HG03520 (cell line): ENCODE data around the gene ATPAF2.
A peak's percentile ranks its signal among the peaks of the same experiment; 100 is the strongest.

Experiments used
- ATAC-seq: cut with Tn5 transposase; IDR thresholded peaks from one replicate; pipeline ENCODE4 v1.9.1; 2021; ENCODE audit warnings: mild to moderate bottlenecking, moderate library complexity; ENCODE audit not compliant: unreplicated experiment

The ATPAF2 gene

DNA sequence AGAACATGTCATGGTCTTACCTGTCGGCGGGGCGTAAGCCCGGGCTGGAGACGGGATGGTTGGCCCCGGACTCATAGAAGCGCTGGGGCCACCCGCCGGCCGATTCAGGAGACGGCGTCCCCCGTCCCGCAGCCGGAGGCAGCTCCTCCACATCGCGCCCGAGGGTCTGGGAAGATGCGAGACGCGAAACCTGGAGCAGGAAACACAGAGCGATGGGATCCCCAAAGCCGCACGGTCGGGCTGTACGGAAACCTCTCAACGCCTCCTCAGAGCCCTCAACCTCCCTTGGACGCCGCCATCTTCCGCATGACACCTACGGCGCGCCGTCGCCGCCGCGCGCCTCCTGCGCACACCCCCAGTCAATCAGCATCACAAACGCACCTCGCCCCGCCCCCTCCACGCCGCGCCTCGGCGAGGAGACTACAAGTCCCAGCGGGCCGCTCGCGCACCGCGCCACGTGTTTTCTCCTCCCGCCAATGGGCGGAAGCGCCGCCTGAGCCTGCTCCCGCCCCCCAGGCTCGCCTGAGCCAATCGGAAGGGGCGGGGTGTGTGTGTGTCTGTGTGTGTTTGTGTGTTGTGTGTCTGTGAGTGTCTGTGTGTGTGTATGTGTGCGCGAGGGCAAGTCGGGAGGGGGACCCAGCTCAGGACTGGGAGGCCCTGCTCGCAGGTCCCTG is at the start of gene ATPAF2, which contains the start of gene GID4:
Gene ATPAF2 (minus strand): TSS at position 308 of the 674 bp plus-strand sequence. CDS start 155 bp downstream, at position 153.
Gene GID4 (plus strand): TSS at position 548 of the 674 bp plus-strand sequence. CDS start 57 bp downstream, at position 605.
- peak; percentile 84 for ATAC-seq

DNA sequence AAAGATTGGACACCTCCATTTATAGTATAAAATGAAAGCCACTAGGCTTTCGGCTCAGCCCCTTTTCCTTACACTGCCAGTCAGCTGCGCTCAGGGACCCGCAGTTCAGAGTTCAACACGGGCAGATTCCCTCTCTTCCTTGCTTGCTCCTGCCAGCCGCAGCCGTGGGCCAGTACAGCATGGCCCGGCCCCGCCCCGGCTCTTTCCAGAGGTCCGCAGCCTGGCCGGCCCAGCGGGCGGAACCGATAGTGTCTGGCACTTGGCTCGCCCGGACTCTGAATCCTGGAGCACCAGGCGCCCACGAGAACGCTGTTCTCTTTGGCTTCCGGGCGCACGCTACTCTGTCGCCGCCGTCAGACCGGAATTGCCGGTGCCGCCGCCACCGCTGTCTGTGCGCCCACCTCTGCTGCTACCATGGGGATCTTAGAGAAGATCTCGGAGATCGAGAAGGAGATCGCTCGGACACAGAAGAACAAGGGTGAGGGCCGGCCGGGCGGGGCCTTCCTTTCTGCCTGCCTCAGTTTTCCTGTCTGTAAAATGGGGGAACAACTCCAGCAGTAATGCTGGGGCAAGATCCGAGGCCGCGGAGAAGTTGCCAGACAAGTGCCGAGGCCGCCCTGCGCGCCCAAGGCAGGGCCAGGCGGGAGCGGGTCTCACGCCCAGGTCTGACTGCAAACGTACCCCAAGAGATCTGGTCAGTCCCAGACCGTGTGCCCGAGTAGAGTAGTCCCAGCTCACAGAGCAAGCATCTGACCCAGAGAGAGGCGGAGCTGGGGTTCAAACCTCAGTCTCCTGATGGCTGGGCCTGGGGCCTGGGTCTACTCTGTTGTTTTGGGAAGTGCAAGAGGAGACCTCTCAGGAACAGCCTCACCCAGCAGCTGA is 48.9 kb upstream of the ATPAF2 start, which contains the start of gene DRG2:
Gene DRG2 (plus strand): TSS at position 339 of the 882 bp plus-strand sequence. CDS start 76 bp downstream, at position 415.
- ATAC-seq = peak; percentile 87

DNA sequence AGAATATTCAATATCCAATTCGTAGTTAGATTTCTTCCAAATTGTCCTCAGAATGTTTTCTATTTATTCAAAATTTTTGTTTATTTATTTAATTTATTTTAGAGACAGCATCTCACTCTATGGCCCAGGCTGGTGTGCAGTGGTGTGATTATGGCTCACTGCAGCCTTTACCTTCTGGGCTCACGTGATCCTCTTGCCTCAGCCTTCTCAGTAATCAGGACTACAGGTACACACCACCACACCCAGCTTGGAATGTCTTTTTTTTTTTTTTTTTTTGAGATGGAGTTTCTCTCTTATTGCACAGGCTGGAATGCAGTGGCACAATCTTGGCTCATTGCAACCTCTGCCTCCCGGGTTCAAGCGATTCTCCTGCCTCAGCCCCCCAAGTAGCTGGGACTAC is 45.3 kb upstream of the ATPAF2 start:
- ATAC-seq = no peak

DNA sequence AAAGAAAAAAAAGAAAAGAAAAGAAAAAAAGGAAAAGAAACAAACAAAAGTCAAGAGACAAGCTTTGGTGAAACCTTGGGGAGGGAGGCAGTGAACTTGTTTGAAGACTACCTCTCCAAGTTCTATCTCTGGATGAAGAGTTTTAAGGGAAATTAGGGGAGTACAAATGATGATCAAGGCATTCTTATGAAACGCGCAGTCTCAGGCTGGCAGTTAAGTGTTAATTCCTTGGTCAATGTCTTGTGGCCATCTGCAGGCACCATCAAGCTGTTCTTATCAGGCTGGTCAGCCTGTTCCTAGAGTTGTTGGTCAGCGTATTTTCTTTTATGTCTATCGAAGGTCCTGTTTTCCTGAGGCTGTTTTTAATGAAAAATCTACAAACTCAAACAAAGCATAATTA is 40.6 kb upstream of the ATPAF2 start:
- ATAC-seq = no peak

DNA sequence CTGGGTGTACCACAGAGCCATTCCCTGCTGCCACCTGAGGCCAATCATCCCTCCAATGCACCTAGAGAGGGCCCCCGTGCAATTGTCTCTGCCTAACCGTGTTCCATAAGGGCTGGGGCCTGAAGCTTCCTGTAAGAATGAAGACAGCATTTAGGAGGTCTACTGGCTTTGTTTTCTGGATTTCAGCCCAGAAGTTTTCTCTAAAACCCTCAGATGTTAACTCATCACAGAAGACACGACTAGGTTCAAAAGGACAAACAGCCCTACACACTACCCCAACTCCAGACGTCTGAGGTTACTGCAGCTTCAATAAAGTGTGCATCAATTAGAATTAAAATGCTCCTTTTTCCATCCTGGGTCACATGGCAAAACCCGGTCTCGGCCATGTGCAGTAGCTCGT is 38.0 kb upstream of the ATPAF2 start:
- ATAC-seq = no peak

DNA sequence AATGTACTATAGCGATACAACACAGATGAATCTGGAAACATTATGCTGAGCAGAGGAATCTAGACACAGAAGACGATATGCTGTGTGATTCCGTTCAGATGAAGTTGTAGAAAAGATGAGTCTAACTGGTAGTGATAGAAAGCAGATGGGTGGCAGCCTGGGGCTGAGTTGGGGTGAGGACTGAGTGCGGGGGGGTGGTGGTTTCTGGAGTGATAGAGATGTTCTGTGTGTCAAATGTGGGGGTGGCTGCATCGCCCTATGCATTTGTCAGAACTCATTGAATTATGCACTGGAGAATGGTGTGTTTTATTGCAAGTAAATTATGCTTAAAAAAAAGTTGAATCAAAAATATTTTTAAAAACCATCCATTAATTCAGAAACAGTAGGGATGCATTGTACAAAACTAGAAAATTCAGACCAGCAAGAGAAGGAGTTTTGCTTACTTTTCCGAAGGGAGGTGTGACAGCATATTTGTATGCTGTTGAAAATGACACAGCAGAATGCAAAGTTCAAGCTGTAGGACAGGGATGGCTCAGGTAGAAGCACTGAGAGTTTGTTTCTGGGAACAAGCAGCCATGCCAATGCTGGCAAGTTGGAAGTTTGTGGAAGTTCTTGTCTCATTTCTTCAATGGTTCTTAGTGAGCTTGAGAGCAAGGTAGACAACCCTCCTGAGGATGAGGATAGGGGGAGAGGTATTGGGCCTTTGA is 35.8 kb upstream of the ATPAF2 start:
- no peak for ATAC-seq

DNA sequence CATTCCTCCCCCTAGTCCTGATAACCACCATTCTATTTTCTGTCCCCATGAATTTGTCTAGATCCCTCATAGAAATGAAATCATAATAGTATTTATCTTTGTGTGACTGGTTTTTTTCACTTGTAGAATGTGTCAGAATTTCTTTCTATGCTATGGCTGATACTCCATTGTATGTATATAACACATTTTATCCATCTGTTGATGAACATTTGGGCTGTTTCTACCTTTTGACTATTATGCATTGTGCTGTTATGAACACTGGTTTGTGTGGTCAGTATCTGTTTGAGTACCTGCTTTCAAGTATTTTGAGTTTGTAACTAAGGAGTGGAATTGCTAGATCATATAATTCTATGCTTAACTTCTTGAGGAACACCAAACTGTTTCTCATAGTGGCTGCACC is 32.8 kb upstream of the ATPAF2 start:
- no peak for ATAC-seq

DNA sequence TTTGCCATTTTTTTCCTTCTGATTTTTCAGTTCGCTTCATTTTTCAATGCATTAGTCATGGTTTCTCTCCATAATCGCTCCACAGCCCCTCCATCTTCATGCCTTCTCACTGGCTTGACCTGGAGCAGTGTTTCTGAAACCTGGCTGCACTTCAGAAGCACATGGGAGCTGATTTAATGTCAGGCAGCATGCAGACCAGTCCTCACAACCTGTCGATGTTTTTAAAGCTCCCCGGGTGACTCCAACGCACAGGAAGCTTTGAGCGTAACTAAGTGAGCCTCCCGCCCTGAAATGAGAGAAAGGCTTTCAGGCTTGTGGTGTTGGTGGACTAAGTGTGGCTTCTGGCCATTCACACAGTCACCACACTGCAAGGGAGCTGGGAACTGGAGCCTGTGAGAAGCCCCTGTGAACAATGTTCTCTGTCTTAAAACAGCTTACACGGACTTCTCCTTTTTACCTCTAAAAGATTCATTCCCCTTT is 31.9 kb upstream of the ATPAF2 start:
- no peak for ATAC-seq

DNA sequence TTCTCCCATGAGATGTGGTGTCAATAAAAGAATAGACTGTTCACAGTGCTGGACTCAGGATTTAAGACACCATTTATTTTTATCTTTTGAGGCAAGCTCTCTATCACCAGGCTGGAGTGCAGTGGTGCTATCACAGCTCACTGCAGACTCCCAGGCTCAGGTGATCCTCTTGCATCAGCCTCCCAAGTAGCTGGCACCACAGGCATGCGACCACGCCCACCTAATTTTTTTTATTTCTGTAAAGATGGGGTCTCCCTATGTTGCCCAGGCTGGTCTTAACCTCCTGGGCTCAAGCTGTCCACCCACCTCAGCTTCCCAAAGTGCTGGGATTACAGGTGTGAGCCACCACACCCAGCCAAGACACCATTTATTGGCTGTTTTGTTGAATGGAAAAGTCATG is 30.1 kb upstream of the ATPAF2 start:
- ATAC-seq = no peak

DNA sequence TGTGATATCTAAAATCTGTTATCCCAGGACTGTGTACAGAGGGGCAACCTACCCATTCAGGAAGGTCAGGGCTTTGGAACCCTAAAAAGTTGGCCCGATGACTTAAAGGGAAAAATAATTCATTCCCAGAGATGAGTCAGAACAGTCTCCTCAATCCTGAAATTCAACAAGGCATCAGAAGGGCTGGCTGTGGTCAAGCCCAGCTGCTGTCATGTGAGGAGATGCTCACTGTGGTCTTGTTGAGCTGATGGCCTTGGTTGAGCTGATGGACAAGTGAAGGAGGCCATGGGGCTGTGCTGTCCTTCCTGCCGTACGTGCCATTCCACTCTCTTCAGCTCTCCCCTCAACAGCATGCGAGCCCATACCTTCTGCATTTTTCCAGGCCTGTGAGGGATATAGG is 27.9 kb upstream of the ATPAF2 start:
- no peak for ATAC-seq

DNA sequence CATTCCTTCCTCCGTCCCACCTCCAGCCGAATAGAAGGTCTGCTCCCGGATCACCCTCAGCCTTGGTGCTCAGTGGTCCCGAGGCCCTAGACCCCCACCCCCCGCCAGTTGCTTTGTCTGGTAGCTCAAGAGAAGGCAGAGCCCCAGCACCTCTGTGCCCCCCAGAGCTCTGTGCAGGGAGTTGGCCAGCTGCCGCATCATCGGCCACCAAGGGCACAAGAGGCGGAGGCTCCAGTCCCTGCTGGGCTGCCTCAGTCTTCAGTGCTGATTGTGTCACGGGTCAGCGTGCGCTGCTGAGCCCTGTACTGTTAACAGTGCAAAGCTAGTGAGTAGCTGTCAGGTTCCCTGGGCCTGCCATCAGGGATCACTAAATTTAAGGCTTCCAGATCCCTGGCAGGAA is 26.6 kb upstream of the ATPAF2 start:
- ATAC-seq = no peak

DNA sequence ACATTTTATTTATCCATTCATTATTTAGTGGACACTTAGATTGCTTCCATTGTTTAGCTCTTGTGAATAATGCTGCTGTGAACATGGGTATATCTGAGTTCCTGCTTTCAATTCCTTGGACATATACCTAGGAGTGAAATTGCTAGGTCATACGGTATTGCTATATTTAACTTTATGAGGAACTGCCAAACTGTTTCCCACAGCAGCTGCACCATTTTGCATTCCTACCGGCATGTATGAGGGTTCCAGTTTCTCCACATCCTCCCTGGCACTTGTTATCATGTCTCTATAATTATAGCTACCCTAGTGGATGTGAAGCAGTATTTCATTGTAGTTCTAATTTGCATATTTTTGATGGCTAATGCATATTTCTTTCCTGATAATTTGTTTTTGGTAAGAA is 25.1 kb upstream of the ATPAF2 start:
- no peak for ATAC-seq

DNA sequence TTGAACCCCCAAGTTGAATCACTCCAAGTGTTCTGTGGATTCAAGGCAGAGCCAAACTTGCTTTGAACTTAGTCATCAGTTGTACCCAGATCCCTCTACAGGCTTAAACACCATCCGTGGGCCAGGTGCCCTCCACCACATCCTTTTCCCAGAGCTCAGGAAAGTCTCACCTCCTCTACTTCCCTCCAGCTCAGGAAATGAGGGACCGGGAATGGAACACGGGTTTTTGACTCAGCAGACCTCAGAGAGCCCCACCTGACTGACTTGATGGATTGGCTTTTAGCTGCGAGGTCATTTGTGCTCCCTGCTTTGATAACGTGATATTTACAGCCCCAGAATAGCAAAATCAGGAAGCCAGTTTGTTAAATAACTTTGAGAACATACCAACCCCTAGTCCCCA is 20.3 kb upstream of the ATPAF2 start:
- ATAC-seq = no peak

DNA sequence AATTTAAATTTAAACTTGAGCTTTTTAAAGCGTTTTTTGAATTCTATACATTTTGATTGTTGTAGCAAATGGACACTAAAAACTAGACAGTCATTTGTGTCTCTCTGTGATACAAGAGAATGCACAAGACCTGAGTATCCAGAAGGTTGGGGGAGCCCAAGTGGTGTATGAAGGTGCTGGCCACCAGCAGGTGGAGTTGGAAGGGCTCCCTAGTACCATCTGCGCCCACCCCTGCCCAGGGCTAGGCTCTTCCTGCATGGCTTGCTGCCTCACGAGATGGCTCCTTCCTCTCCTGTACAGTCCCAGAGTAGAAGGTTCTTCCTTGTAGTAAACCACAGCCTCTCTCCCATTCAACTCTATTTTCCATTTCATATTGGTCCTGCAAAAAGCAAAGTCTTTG is 17.2 kb upstream of the ATPAF2 start:
- no peak for ATAC-seq

DNA sequence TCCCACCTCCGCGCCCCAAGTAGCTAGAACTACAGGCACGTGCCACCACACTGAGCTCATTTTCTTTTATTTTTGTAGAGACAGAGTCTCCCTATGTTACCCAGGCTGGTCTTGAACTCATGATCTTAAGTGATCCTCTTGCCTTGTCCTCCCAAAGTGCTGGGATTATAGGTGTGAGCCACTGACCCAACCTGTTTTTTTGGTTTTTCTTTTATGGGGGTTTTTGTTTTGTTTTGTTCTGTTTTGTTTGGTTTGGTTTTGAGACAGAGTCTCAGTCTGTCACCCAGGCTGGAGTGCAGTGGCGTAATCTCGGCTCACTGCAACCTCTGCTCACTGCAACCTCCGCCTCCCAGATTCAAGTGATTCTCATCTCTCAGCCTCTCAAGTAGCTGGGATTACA is 16.6 kb upstream of the ATPAF2 start:
- no peak for ATAC-seq

DNA sequence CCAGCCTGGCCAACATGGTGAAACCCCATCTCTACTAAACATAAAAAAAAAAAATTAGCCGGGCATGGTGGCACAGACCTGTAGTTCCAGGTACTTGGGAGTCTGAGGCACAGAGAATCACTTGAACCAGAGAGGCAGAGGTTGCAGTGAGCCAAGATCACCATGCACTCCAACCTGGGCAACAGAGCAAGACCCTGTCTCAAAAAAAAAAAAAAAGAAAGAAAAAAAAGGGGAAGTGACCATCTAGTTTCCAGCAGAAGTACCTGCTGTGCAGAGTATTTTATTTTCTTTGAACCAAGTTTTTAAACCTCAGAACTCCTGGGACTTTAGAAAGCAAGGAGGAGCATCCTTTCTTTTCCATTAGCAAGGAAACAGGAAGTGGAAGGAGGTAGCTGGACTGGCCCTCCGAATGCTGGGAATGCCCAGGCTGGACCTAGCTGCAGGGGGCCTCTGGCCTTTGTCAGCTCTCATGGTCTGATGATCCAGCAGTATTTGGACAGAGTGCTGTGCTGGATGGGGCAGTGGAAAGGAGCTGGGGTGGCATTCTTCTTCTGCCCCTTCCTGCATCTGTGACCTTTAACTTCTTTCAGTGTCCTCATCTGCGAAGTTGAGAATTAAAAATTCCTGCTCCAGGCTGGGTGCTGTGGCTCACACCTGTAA is 6.9 kb upstream of the ATPAF2 start:
- ATAC-seq = no peak

DNA sequence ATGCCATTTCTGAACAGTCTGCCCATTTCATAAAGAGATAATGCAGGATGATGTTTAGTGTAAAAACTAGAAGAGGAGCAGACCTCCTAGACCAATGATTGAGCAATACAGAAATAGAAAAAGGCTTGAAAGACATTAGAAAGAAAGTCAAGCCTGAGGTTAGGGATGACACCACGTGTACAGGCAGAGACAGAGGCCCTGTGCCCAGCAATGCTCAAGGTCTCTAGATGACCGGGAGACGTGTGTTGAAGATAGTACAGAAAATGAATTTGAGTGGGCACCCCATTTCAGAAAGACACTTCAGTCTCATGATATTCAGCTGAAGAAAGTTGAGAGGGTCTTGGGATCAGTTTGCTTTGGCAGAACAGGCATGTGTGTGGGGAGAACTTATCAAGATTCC is 5.6 kb upstream of the ATPAF2 start:
- ATAC-seq = no peak

DNA sequence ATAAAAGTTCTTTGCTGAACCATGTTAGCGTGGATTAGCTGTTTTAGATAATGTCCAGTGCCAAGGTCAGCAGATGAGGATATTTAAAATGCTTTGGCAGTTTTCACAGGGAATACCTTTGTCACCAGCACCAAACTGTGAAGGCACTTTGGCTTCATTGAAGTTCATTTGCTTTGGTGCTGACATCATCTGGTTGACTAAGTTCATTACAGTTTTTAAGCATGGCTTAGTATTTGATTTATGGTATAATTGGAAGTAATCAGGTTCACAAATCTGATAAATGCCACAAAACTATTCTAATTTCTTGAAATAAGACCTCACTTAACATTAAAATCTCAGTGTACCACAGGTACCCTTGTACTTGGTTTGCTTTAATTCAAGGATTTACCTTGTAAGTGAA is 4.5 kb upstream of the ATPAF2 start:
- ATAC-seq = no peak

DNA sequence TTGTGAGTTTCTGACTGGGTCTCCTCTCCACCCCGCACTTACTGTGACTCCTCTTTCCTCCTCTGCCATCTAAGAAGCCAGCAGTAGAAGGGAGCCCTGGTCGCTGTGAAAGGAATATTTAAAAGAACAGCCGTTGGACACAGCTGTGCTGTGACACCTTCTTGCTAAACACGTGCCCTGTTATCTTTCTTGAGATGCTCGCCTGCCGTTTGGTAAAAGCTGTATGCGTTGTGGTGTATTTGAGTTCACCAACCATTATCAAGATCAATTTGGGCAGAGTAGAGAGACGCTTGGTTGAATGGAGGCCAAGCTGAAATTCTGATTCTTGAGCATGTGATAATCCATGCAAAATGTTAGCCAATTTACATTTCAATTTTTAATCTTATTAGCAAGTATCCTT is 4.0 kb upstream of the ATPAF2 start:
- no peak for ATAC-seq

DNA sequence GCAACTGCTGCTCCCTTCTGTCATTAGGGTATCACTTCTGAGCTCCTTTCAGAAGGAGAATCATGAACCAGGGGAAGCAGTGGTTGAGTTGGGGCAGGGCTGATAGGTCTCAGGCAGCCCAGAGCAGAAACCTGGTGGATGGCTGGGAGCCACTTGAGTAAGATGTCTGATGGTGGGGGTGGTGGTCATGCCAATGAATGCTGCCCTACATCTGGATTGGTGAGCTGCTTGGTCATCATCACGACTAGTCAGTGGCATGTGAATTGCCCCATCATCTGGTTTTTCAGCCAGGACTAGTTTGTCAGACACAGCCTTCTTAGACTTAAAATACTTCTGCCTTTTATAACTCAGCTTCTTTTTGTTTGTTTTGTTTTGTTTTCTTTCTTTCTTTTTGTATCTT is 2.8 kb upstream of the ATPAF2 start:
- no peak for ATAC-seq
